GM19099 (cell line): ENCODE data around the gene HCN3.

Experiments used
- POLR2A ChIP-seq: IDR thresholded peaks from 3 replicates; pipeline ENCODE4 v1.6.1; 2011; ENCODE audit warnings: low read depth; ENCODE audit not compliant: insufficient read length; ENCODE audit errors: extremely low read depth

The HCN3 gene

GRCh38 chr1:155254714-155255242, 22.5 kb upstream of the HCN3 start:
- TF ChIP-seq POLR2A: no peak

GRCh38 chr1:155255243-155256007, 21.8 kb upstream of the HCN3 start, which contains the start of gene ENTREP3:
Gene ENTREP3, minus strand, starts transcription at chr1:155255483. Its CDS starts 606 bp downstream, at chr1:155254877.
- TF ChIP-seq POLR2A: peak; percentile 63

GRCh38 chr1:155256058-155256852, 21.0 kb upstream of the HCN3 start:
- no peak for TF ChIP-seq POLR2A

GRCh38 chr1:155260276-155260675, 17.0 kb upstream of the HCN3 start:
- no peak for TF ChIP-seq POLR2A

GRCh38 chr1:155261493-155261851, 15.8 kb upstream of the HCN3 start:
- no peak for TF ChIP-seq POLR2A

- TF ChIP-seq POLR2A: peak; percentile 87
These were observed 15.2 kb upstream of the HCN3 start, which contains the start of gene SCAMP3 for GRCh38 chr1:155261852-155262673. Gene SCAMP3, minus strand, starts transcription at chr1:155262360. Its CDS starts 209 bp downstream, at chr1:155262151.

- no peak for TF ChIP-seq POLR2A
These were observed 14.2 kb upstream of the HCN3 start for GRCh38 chr1:155263067-155263466.

GRCh38 chr1:155266553-155266952, 10.7 kb upstream of the HCN3 start:
- no peak for TF ChIP-seq POLR2A

GRCh38 chr1:155267373-155267772, 9.9 kb upstream of the HCN3 start:
- TF ChIP-seq POLR2A: no peak

- TF ChIP-seq POLR2A: no peak
These were observed 8.6 kb upstream of the HCN3 start for GRCh38 chr1:155268630-155269029.

- no peak for TF ChIP-seq POLR2A
These were observed 7.9 kb upstream of the HCN3 start for GRCh38 chr1:155269381-155269780.

GRCh38 chr1:155272466-155273342, 4.6 kb upstream of the HCN3 start:
- TF ChIP-seq POLR2A: no peak

- peak; percentile 91 for TF ChIP-seq POLR2A
These were observed 3.7 kb upstream of the HCN3 start, which contains the start of gene CLK2 for GRCh38 chr1:155273343-155274245. Gene CLK2, minus strand, starts transcription at chr1:155273504. Its CDS starts 2,527 bp downstream, at chr1:155270977.
